ENCODE data around the gene ADAMTSL4. TPM values are rescaled to one million over a fixed set of nuclear protein-coding genes. Genes with fewer than 3 reads are reported as not detected.

The ADAMTSL4 gene
- total and polyA plus RNA-seq, 2 donors (not counting 1 experiment from before 2014, with no cell fraction given) = 7.3 to 13.0 TPM

GRCh38 chr1:150537732-150538684, 11.2 kb upstream of the ADAMTSL4 start:
- Histone ChIP-seq H3K36me3 (ENCODE audit: control insufficient read depth, insufficient read depth, low read length) (no peaks in the 10 kb centered on the region), H3K4me1 (ENCODE audit: control insufficient read depth, extremely low read depth, insufficient read depth, low read length) (peaks cover 9% of the 10 kb centered on the region), H4K20me1 (ENCODE audit: control insufficient read depth, extremely low read depth, insufficient read depth, low read length) (no peaks in the 10 kb centered on the region), H2AFZ (ENCODE audit: low read length) (no peak overlapping the region), H3K4me2 (ENCODE audit: extremely low read depth, insufficient read depth, low read length) (peak overlapping the region; percentile 44), H3K9ac (ENCODE audit: insufficient read depth, low read length) (no peak overlapping the region), H3K9me3 (ENCODE audit: control insufficient read depth, insufficient read depth, low read depth, low read length) (no peaks in the 10 kb centered on the region), H3K27ac (ENCODE audit: insufficient read depth, low read length) (peak overlapping the region; percentile 38), H3K79me2 (ENCODE audit: control insufficient read depth, insufficient read depth, low read length) (no peaks in the 10 kb centered on the region), H3K27me3 (ENCODE audit: control insufficient read depth, insufficient read depth, low read length) (no peaks in the 10 kb centered on the region), H3K4me3 (replicated peaks in 1 of 4; ENCODE audit: control extremely low read depth in 1 of 4, insufficient read depth in 1 of 4, low read depth in 3 of 4, low read length in 4 of 4) (no peak overlapping the region)
- TF ChIP-seq EZH2 (IDR thresholded peaks at IDR 0.05; ENCODE audit: low read length, missing control alignments) = no peak
- no peak for TF ChIP-seq CTCF (conservative IDR thresholded peaks at IDR 0.05 in 1 of 2, IDR thresholded peaks at IDR 0.05 in 1 of 2; ENCODE audit: low read depth in 1 of 2, low read length in 2 of 2)
- peak in 1 of 2 donors; percentile 92 for DNase-seq (ENCODE audit: low read depth in 2 of 2)

- Histone ChIP-seq H2AFZ (ENCODE audit: low read length) (peak overlapping the region; percentile 8), H3K27me3 (ENCODE audit: control insufficient read depth, insufficient read depth, low read length) (no peaks in the 10 kb centered on the region), H3K4me3 (replicated peaks in 1 of 4; ENCODE audit: control extremely low read depth in 1 of 4, insufficient read depth in 1 of 4, low read depth in 3 of 4, low read length in 4 of 4) (no peak overlapping the region), H3K9me3 (ENCODE audit: control insufficient read depth, insufficient read depth, low read depth, low read length) (no peaks in the 10 kb centered on the region), H4K20me1 (ENCODE audit: control insufficient read depth, extremely low read depth, insufficient read depth, low read length) (no peaks in the 10 kb centered on the region), H3K4me2 (ENCODE audit: extremely low read depth, insufficient read depth, low read length) (peak overlapping the region; percentile 34), H3K4me1 (ENCODE audit: control insufficient read depth, extremely low read depth, insufficient read depth, low read length) (no peaks in the 10 kb centered on the region), H3K9ac (ENCODE audit: insufficient read depth, low read length) (no peak overlapping the region), H3K27ac (ENCODE audit: insufficient read depth, low read length) (no peak overlapping the region), H3K36me3 (ENCODE audit: control insufficient read depth, insufficient read depth, low read length) (no peaks in the 10 kb centered on the region), H3K79me2 (ENCODE audit: control insufficient read depth, insufficient read depth, low read length) (no peaks in the 10 kb centered on the region)
- TF ChIP-seq CTCF (conservative IDR thresholded peaks at IDR 0.05 in 1 of 2, IDR thresholded peaks at IDR 0.05 in 1 of 2; ENCODE audit: low read depth in 1 of 2, low read length in 2 of 2) (no peak), EZH2 (IDR thresholded peaks at IDR 0.05; ENCODE audit: low read length, missing control alignments) (no peak)
- DNase-seq (ENCODE audit: low read depth in 2 of 2) = peak in 1 of 2 donors; percentile 69
Observed at GRCh38 chr1:150543500-150544143, 5.6 kb upstream of the ADAMTSL4 start.

GRCh38 chr1:150544204-150544603, 5.0 kb upstream of the ADAMTSL4 start:
- H3K79me2 ChIP-seq (ENCODE audit: control insufficient read depth, insufficient read depth, low read length) = no peaks in the 10 kb centered on the region
- H3K36me3 ChIP-seq (ENCODE audit: control insufficient read depth, insufficient read depth, low read length) = no peaks in the 10 kb centered on the region
- no peak for DNase-seq (ENCODE audit: low read depth in 2 of 2)
- TF ChIP-seq EZH2 (IDR thresholded peaks at IDR 0.05; ENCODE audit: low read length, missing control alignments) (no peak), CTCF (conservative IDR thresholded peaks at IDR 0.05 in 1 of 2, IDR thresholded peaks at IDR 0.05 in 1 of 2; ENCODE audit: low read depth in 1 of 2, low read length in 2 of 2) (no peak)
- H3K4me3 ChIP-seq (replicated peaks in 1 of 4; ENCODE audit: control extremely low read depth in 1 of 4, insufficient read depth in 1 of 4, low read depth in 3 of 4, low read length in 4 of 4) = no peak overlapping the region
- H4K20me1 ChIP-seq (ENCODE audit: control insufficient read depth, extremely low read depth, insufficient read depth, low read length) = no peaks in the 10 kb centered on the region
- no peaks in the 10 kb centered on the region for H3K27me3 ChIP-seq (ENCODE audit: control insufficient read depth, insufficient read depth, low read length)
- H3K4me2 ChIP-seq (ENCODE audit: extremely low read depth, insufficient read depth, low read length) = no peak overlapping the region
- no peak overlapping the region for H3K27ac ChIP-seq (ENCODE audit: insufficient read depth, low read length)
- no peaks in the 10 kb centered on the region for H3K9me3 ChIP-seq (ENCODE audit: control insufficient read depth, insufficient read depth, low read depth, low read length)
- H3K4me1 ChIP-seq (ENCODE audit: control insufficient read depth, extremely low read depth, insufficient read depth, low read length) = no peaks in the 10 kb centered on the region
- no peak overlapping the region for H2AFZ ChIP-seq (ENCODE audit: low read length)
- no peak overlapping the region for H3K9ac ChIP-seq (ENCODE audit: insufficient read depth, low read length)

All from fibroblast of lung (primary cell).